ENCODE measurements around the gene SEC14L1.

Gene SEC14L1

GRCh38 chr17:77235370-77235941 is 94.7 kb downstream of the SEC14L1 start:
- peak; percentile 93 for DNase-seq (ENCODE audit: extremely low read depth, low read depth)
- H3K4me3 ChIP-seq (replicated peaks; ENCODE audit: low read depth, low read length): peak overlapping the region; percentile 23
- TF ChIP-seq CTCF (IDR thresholded peaks at IDR 0.05; ENCODE audit: low read depth, low read length, missing control alignments): no peak

- no peak for DNase-seq (ENCODE audit: extremely low read depth, low read depth)
- no peak for TF ChIP-seq CTCF (IDR thresholded peaks at IDR 0.05; ENCODE audit: low read depth, low read length, missing control alignments)
These were observed 96.7 kb downstream of the SEC14L1 start for GRCh38 chr17:77237232-77238008.

GRCh38 chr17:77240976-77241375 is 100.2 kb downstream of the SEC14L1 start:
- no peak for TF ChIP-seq CTCF (IDR thresholded peaks at IDR 0.05; ENCODE audit: low read depth, low read length, missing control alignments)
- H3K4me3 ChIP-seq (replicated peaks; ENCODE audit: low read depth, low read length): no peak overlapping the region
- DNase-seq (ENCODE audit: extremely low read depth, low read depth): no peak

More at GRCh38 chr17:77237232-77238008, 96.7 kb downstream of the SEC14L1 start:
- no peak overlapping the region for H3K4me3 ChIP-seq (replicated peaks; ENCODE audit: low read depth, low read length)

- no peak overlapping the region for H3K4me3 ChIP-seq (replicated peaks; ENCODE audit: low read depth, low read length)
- TF ChIP-seq CTCF (IDR thresholded peaks at IDR 0.05; ENCODE audit: low read depth, low read length, missing control alignments): no peak
- DNase-seq (ENCODE audit: extremely low read depth, low read depth): no peak
These were observed 101.5 kb downstream of the SEC14L1 start for GRCh38 chr17:77242118-77242851.

- H3K4me3 ChIP-seq (replicated peaks; ENCODE audit: low read depth, low read length): no peak overlapping the region
- DNase-seq (ENCODE audit: extremely low read depth, low read depth): no peak
- TF ChIP-seq CTCF (IDR thresholded peaks at IDR 0.05; ENCODE audit: low read depth, low read length, missing control alignments): no peak
These were observed 104.6 kb downstream of the SEC14L1 start for GRCh38 chr17:77245162-77245926.

Measured in HFF-Myc (cell line).